Measurements from ENCODE around the gene OPRM1. TPM values are rescaled to one million over a fixed set of nuclear protein-coding genes. Genes with fewer than 3 reads are reported as not detected.
A peak's percentile ranks its signal among the peaks of the same experiment; 100 is the strongest.

OPRM1 gene
- total RNA-seq, 3 donors from 2014 or later, result 0.57 TPM; not detected in 2

GRCh38 chr6:154154389-154154967, 115.4 kb downstream of the OPRM1 start:
- DNase-seq, result peak in 1 of 3 donors; percentile 83
- Histone ChIP-seq H3K4me3 (no peak overlapping the region), H3K36me3 (ENCODE audit: low read depth) (no peaks in the 10 kb centered on the region), H3K4me1 (ENCODE audit: low read depth) (no peaks in the 10 kb centered on the region), H3K9me3 (no peaks in the 10 kb centered on the region)
- ATAC-seq, result peak; percentile 56
- intact Hi-C loops (cut with DNase I, micrococcal nuclease), result loop anchor here in 1 of 2 donors (5.0 kb wide), 1 partner anchor 123 kb away; no protein-coding TSS in a partner anchor
- TF ChIP-seq CTCF (IDR thresholded peaks at IDR 0.05), result peak; percentile 41

GRCh38 chr6:154156135-154156896, 117.3 kb downstream of the OPRM1 start:
- intact Hi-C loops (cut with DNase I, micrococcal nuclease), result loop anchor here in 1 of 2 donors (5.0 kb wide), 1 partner anchor 116 kb away; no protein-coding TSS in a partner anchor
- Histone ChIP-seq H3K4me1 (ENCODE audit: low read depth) (no peaks in the 10 kb centered on the region), H3K4me3 (no peak overlapping the region), H3K36me3 (ENCODE audit: low read depth) (no peaks in the 10 kb centered on the region), H3K9me3 (no peaks in the 10 kb centered on the region)
- ATAC-seq (peak; percentile 92), DNase-seq (peak; percentile 54 to 67 (median 61))
- TF ChIP-seq CTCF (IDR thresholded peaks at IDR 0.05), result no peak

- ATAC-seq (peak; percentile 29), DNase-seq (no peak)
- Histone ChIP-seq H3K9me3 (no peaks in the 10 kb centered on the region), H3K4me3 (no peak overlapping the region), H3K4me1 (ENCODE audit: low read depth) (no peaks in the 10 kb centered on the region), H3K36me3 (ENCODE audit: low read depth) (no peaks in the 10 kb centered on the region)
- no peak for TF ChIP-seq CTCF (IDR thresholded peaks at IDR 0.05)
- intact Hi-C loops (cut with DNase I, micrococcal nuclease), result loop anchor here in 1 of 2 donors (5.0 kb wide), 1 partner anchor 115 kb away; no protein-coding TSS in a partner anchor
Observed at GRCh38 chr6:154157082-154157481, 118.0 kb downstream of the OPRM1 start.

- TF ChIP-seq CTCF (IDR thresholded peaks at IDR 0.05), result no peak
- intact Hi-C loops (cut with DNase I, micrococcal nuclease), result loop anchor here in 1 of 2 donors (5.0 kb wide), 1 partner anchor 115 kb away; no protein-coding TSS in a partner anchor
- Histone ChIP-seq H3K36me3 (ENCODE audit: low read depth) (no peaks in the 10 kb centered on the region), H3K4me3 (no peak overlapping the region), H3K4me1 (ENCODE audit: low read depth) (no peaks in the 10 kb centered on the region), H3K9me3 (no peaks in the 10 kb centered on the region)
- ATAC-seq, result no peak
- no peak for DNase-seq
Observed at GRCh38 chr6:154157706-154158105, 118.7 kb downstream of the OPRM1 start.

GRCh38 chr6:154159126-154159525, 120.1 kb downstream of the OPRM1 start:
- no peak for DNase-seq
- Histone ChIP-seq H3K9me3 (no peaks in the 10 kb centered on the region), H3K4me3 (no peak overlapping the region), H3K36me3 (ENCODE audit: low read depth) (no peaks in the 10 kb centered on the region), H3K4me1 (ENCODE audit: low read depth) (no peaks in the 10 kb centered on the region)
- intact Hi-C loops (cut with DNase I, micrococcal nuclease), result loop anchor here in 1 of 2 donors (5.0 kb wide), 1 partner anchor 113 kb away; no protein-coding TSS in a partner anchor
- TF ChIP-seq CTCF (IDR thresholded peaks at IDR 0.05), result no peak
- ATAC-seq, result no peak
